Measurements from ENCODE around the gene COMMD4.
"Not testable (repeated sequence)": the region's sequence is repeated elsewhere in the genome, so short reads cannot be mapped to it uniquely, and the experiment has no call there.

Gene COMMD4

DNA sequence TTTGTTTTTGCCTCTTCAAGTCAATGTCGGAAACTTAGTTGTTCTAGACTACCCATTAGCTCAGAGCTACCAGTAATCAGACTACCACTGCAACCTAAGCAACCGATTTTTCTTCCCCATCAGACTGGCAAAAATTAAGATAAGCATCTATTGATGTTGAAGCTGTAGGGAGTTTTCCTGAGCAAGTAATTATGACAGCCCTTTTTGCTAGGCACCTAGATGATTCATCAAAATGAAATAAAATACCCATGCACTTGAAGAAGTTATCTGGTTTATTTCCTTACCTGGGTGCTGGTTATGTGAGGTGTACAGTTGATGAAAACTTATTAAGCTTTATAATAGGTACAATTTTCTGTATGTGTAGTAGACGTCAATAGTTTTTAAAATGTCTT, 554 bp upstream of the COMMD4 start:
- H3K9me3 ChIP-seq, result no peaks in the 10 kb centered on the region
- no peaks in the 10 kb centered on the region for H3K4me1 ChIP-seq
- no peaks in the 10 kb centered on the region; the same call in 1 of the 2 replicates for H3K36me3 ChIP-seq
- no peak for DNase-seq
- TF ChIP-seq, protein P1, sequence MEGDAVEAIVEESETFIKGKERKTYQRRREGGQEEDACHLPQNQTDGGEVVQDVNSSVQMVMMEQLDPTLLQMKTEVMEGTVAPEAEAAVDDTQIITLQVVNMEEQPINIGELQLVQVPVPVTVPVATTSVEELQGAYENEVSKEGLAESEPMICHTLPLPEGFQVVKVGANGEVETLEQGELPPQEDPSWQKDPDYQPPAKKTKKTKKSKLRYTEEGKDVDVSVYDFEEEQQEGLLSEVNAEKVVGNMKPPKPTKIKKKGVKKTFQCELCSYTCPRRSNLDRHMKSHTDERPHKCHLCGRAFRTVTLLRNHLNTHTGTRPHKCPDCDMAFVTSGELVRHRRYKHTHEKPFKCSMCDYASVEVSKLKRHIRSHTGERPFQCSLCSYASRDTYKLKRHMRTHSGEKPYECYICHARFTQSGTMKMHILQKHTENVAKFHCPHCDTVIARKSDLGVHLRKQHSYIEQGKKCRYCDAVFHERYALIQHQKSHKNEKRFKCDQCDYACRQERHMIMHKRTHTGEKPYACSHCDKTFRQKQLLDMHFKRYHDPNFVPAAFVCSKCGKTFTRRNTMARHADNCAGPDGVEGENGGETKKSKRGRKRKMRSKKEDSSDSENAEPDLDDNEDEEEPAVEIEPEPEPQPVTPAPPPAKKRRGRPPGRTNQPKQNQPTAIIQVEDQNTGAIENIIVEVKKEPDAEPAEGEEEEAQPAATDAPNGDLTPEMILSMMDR (IDR thresholded peaks at IDR 0.05; ENCODE audit: low read depth, low read length), result no peak
- peak overlapping the region; percentile 81 for H3K4me3 ChIP-seq (ENCODE audit: low read depth, low read length)
- H3K27me3 ChIP-seq, result no peaks in the 10 kb centered on the region

DNA sequence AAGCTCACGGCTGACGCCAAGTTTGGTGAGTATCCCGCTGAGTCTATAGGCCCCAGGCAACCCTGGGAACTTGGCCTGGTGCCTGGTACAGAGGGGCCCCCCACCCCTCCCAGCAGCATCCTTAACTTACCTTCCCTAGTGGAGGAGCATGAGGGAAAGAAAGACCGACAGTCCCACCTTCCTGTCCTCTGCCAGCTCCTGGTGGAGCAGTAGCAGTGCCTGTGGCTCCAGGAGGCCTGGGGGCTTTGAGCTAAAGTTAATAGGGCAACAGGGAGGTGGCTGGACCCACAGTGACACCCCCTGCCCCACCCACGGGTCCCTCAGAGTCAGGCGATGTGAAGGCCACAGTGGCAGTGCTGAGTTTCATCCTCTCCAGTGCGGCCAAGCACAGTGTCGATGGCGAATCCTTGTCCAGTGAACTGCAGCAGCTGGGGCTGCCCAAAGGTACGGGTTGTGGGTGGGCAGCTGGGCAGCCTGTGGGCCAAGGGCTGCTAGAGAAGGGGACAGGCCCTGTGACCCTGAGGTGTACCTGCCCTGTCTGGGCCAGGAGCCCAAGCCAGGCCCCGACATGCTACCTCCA, 2.9 kb downstream of the COMMD4 start:
- TF ChIP-seq, protein P1 (IDR thresholded peaks at IDR 0.05; ENCODE audit: low read depth, low read length), result no peak

DNA sequence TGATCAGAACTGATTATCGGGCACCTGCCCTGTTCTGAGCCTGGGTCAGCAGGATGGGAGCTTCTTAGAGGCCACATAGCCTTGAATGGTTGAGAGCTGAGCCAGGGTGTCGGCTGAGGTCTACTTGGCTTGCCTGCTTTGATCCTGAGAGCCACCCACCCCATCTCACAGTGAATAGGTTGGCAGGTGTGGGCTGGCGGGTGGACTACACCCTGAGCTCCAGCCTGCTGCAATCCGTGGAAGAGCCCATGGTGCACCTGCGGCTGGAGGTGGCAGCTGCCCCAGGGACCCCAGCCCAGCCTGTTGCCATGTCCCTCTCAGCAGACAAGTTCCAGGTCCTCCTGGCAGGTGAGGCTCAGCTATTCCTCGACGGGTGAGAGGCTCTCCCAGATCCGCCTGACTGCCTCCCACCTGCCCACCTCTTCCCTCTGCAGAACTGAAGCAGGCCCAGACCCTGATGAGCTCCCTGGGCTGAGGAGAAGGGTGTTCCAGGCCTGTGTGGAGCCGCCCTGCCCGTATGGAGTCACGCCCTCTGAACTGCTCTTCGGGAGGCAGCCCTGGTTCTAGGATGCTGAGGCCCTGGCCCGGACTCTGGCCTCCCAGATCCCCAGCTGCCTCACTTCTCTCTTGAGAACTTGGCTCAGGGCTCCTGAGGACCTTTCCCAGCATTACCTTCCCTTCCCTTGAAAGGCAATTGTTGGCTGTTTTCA, 3.8 kb downstream of the COMMD4 start:
- H3K36me3 ChIP-seq, result no peaks in the 10 kb centered on the region; the same call in 1 of the 2 replicates
- H3K4me3 ChIP-seq (ENCODE audit: low read depth, low read length), result no peak overlapping the region
- peaks cover 1% of the 10 kb centered on the region; the same call in 1 of the 2 replicates for H3K27me3 ChIP-seq
- H3K4me1 ChIP-seq, result no peaks in the 10 kb centered on the region
- TF ChIP-seq, protein P1 (IDR thresholded peaks at IDR 0.05; ENCODE audit: low read depth, low read length), result no peak
- no peaks in the 10 kb centered on the region for H3K9me3 ChIP-seq
- no peak for DNase-seq

More for the DNA sequence above, 2.9 kb downstream of the COMMD4 start:
- Histone ChIP-seq H3K4me1 (no peaks in the 10 kb centered on the region), H3K9me3 (no peaks in the 10 kb centered on the region), H3K4me3 (ENCODE audit: low read depth, low read length) (no peak overlapping the region), H3K27me3 (no peaks in the 10 kb centered on the region; the same call in 1 of the 2 replicates), H3K36me3 (no peaks in the 10 kb centered on the region; the same call in 1 of the 2 replicates)
- DNase-seq, result no peak

DNA sequence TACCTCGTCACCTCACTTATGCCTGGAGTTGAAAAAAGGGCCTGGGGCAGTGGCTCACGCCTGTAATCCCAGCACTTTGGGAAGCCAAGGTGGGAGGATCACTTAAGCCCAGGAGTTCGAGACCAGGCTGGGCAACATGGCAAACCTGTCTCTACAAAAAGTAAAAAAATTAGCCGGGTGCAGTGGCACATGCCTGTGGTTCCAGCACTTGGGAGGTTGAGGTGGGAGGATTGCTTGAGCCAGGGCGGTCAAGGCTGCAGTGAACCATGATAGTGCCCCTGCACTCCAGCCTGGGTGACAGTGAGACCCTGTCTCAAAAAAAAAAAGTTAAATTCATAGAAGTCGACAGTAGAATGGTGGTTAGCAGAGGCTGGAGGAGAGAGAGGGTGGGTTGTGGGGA, 6.4 kb downstream of the COMMD4 start:
- Histone ChIP-seq H3K36me3 (no peaks in the 10 kb centered on the region; the same call in 1 of the 2 replicates), H3K9me3 (no peaks in the 10 kb centered on the region), H3K4me1 (no peaks in the 10 kb centered on the region), H3K4me3 (ENCODE audit: low read depth, low read length) (no peak overlapping the region), H3K27me3 (peaks cover 27% of the 10 kb centered on the region)
- TF ChIP-seq, protein P1 (IDR thresholded peaks at IDR 0.05; ENCODE audit: low read depth, low read length), result no peak
- DNase-seq, result no peak

DNA sequence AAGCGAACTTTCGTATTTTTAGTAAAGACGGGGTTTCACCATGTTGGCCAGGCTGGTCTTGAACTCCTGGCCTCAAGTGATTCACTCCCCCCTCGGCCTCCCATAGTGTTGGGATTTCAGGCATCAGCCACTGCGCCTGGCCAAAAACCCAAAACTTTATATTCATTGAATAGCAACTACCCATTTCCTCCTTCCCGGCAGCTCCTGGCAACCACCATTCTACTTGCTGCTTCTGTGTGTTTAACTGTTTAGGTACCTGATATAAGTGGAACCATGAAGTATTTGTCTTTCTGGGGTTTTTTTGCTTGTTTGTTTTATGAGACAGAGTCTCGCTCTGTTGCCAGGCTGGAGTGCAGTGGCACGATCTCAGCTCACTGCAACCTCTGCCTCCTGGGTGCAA, 8.1 kb downstream of the COMMD4 start:
- H3K9me3 ChIP-seq; DNase-seq; H3K36me3 ChIP-seq; H3K4me3 ChIP-seq (ENCODE audit: low read depth, low read length); H3K4me1 ChIP-seq: not testable (repeated sequence)
- H3K27me3 ChIP-seq, result peaks cover 44% of the 10 kb centered on the region

DNA sequence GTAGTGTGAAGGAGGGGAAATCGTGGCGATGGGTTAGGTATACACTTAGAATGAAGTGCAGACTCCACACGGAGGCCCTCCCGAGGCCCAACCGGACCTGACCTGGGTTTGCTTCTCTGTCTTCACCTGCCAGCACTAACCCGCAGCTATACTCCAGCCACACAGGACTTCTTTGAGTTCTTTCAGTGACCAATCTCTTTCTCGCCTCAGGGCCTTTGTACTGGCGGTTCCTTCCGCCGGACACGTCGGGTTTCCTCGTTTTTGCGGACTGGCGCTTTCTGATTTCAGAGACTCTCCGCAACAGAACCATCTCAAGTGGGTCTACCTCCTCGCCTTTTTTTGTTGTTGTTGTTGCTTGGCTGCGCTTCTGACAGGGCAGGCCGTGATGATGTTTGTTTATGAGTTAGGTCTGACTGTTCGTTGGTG, 10.9 kb downstream of the COMMD4 start, which contains the start of gene NEIL1:
Gene NEIL1 (plus strand): TSS at position 244 of the 426 bp plus-strand sequence. CDS start 1,867 bp downstream, outside the sequence.
- DNase-seq, result no peak
- Histone ChIP-seq H3K9me3 (no peaks in the 10 kb centered on the region), H3K36me3 (no peaks in the 10 kb centered on the region), H3K4me1 (no peaks in the 10 kb centered on the region), H3K4me3 (ENCODE audit: low read depth, low read length) (peak within 1 kb of the TSS; percentile 50), H3K27me3 (peaks cover 54% of the 10 kb centered on the region)
- TF ChIP-seq, protein P1 (IDR thresholded peaks at IDR 0.05; ENCODE audit: low read depth, low read length), result no peak
